GM18907 (cell line): ENCODE results near the gene PCDHGA1.
A peak's percentile ranks its signal among the peaks of the same experiment; 100 is the strongest.
"Not testable (repeated sequence)": the region's sequence is repeated elsewhere in the genome, so short reads cannot be mapped to it uniquely, and the experiment has no call there.

Experiments
- ATAC-seq: cut with Tn5 transposase; IDR thresholded peaks from one replicate; pipeline ENCODE4 v1.9.1; 2021; ENCODE audit warnings: mild to moderate bottlenecking, moderate library complexity; ENCODE audit not compliant: unreplicated experiment

Gene PCDHGA1

GRCh38 chr5:141382469-141383294, 52.4 kb downstream of the PCDHGA1 start, which contains the start of gene PCDHGA7:
PCDHGA7 (plus strand) TSS chr5:141382742; CDS start chr5:141382900, 158 bp downstream.
- ATAC-seq, result no peak

GRCh38 chr5:141383345-141383744, 53.0 kb downstream of the PCDHGA1 start:
- ATAC-seq, result no peak

DNA sequence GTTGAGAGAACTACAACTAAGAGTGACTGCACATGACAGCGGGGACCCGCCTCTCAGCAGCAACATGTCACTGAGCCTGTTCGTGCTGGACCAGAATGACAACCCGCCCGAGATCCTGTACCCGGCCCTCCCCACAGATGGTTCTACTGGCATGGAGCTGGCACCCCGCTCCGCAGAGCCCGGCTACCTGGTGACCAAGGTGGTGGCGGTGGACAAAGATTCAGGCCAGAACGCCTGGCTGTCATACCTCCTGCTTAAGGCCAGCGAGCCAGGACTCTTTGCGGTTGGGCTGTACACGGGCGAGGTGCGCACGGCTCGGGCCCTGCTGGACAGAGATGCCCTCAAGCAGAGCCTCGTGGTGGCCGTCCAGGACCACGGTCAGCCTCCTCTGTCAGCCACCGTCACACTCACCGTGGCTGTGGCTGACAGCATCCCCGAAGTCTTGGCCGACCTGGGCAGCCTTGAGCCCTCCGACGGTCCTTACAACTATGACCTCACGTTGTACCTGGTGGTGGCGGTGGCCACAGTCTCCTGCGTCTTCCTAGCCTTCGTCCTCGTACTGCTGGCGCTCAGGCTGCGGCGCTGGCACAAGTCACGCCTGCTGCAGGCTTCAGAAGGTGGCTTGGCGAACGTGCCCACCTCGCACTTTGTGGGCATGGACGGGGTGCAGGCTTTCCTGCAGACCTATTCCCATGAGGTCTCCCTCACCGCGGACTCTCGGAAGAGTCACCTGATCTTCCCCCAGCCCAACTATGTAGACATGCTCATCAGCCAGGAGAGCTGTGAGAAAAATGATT, 54.4 kb downstream of the PCDHGA1 start:
- no peak for ATAC-seq

- ATAC-seq, result not testable (repeated sequence)
These were observed 57.4 kb downstream of the PCDHGA1 start, which contains the start of gene PCDHGB4 for GRCh38 chr5:141387557-141388311. PCDHGB4 (plus strand) TSS chr5:141387698; CDS start chr5:141387885, 187 bp downstream.

DNA sequence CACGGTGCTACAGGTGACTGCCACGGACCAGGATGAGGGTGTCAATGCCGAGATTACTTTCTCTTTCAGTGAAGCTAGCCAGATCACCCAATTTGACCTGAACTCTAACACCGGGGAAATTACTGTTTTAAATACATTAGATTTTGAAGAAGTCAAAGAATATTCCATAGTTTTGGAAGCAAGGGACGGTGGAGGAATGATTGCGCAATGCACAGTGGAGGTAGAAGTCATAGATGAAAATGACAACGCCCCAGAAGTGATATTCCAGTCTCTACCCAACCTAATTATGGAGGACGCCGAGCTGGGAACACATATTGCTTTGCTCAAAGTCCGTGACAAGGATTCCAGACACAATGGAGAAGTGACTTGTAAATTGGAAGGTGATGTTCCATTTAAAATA, 58.3 kb downstream of the PCDHGA1 start:
- ATAC-seq, result no peak

GRCh38 chr5:141389153-141390042, 59.1 kb downstream of the PCDHGA1 start:
- ATAC-seq, result no peak

DNA sequence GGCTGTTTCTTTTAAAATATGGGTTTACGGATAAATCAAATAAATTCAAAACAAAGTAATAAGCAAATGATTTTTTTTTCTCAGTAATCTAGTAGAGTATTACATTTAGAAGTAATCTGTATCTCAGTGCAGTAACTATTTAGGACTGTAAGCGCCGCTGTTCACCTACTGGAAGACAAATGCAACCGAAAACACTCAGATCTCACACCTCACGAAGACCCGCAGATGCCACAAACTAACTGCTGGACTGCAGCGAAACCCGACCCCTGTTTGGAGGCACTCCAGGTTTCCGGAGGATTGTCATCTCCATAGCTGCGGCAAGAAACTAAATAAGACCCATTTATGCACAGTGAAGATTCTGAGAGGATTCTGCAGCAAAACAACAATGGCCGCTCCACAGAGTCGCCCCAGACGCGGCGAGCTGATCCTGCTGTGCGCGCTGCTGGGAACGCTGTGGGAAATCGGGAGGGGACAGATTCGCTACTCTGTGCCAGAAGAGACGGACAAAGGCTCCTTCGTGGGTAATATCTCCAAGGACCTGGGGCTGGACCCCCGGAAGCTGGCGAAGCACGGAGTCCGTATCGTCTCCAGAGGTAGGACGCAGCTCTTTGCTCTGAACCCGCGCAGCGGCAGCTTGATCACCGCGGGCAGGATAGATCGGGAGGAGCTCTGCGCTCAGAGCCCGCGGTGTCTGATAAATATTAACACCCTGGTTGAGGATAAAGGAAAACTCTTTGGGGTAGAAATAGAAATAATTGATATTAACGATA, 62.3 kb downstream of the PCDHGA1 start, which contains the start of gene PCDHGA8:
Gene PCDHGA8 (plus strand): TSS at position 205 of the 770 bp plus-strand sequence. CDS start 181 bp downstream, at position 386.
- ATAC-seq, result no peak

DNA sequence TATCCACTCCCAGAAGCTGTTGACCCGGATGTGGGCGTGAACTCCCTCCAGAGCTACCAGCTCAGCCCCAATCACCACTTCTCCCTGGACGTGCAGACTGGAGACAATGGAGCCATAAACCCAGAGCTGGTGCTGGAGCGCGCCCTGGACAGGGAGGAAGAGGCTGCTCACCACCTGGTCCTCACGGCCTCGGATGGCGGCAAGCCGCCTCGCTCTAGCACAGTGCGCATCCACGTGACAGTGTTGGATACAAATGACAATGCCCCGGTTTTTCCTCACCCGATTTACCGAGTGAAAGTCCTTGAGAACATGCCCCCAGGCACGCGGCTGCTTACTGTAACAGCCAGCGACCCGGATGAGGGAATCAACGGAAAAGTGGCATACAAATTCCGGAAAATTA, 63.0 kb downstream of the PCDHGA1 start:
- ATAC-seq, result no peak

GRCh38 chr5:141394401-141395187, 64.3 kb downstream of the PCDHGA1 start:
- not testable (repeated sequence) for ATAC-seq

DNA sequence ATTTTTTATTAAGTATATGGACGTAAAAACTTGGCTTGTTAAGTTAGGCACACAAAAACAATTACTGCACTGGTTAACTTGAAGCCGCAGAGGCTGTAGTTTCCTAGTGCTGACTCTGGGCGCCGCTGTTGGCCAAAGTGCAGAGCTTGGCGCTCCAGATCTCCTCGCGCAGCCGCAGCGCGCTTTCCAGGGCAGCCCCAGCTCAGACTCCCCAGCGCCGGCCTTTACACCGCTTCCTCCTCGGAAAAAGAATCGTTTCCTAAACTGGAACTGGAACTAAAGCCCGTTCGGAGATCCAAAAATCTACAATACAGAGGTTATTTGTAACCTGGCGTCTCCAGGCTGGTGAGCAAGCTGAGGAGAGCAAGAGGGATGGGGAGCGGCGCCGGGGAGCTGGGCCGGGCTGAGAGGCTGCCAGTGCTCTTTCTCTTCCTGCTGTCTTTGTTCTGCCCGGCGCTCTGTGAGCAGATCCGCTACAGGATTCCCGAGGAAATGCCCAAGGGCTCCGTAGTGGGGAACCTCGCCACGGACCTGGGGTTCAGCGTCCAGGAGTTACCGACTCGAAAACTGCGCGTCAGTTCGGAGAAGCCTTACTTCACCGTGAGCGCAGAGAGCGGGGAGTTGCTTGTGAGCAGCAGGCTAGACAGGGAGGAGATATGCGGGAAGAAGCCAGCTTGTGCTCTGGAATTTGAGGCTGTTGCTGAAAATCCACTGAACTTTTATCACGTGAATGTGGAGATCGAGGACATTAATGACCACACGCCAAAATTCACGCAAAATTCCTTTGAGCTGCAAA, 67.6 kb downstream of the PCDHGA1 start, which contains the start of gene PCDHGB5:
Gene PCDHGB5 (plus strand): TSS at position 192 of the 796 bp plus-strand sequence. CDS start 181 bp downstream, at position 373.
- peak; percentile 58 for ATAC-seq

GRCh38 chr5:141398608-141399007, 68.3 kb downstream of the PCDHGA1 start:
- no peak for ATAC-seq

- ATAC-seq, result no peak
These were observed 69.4 kb downstream of the PCDHGA1 start for GRCh38 chr5:141399555-141400258.

DNA sequence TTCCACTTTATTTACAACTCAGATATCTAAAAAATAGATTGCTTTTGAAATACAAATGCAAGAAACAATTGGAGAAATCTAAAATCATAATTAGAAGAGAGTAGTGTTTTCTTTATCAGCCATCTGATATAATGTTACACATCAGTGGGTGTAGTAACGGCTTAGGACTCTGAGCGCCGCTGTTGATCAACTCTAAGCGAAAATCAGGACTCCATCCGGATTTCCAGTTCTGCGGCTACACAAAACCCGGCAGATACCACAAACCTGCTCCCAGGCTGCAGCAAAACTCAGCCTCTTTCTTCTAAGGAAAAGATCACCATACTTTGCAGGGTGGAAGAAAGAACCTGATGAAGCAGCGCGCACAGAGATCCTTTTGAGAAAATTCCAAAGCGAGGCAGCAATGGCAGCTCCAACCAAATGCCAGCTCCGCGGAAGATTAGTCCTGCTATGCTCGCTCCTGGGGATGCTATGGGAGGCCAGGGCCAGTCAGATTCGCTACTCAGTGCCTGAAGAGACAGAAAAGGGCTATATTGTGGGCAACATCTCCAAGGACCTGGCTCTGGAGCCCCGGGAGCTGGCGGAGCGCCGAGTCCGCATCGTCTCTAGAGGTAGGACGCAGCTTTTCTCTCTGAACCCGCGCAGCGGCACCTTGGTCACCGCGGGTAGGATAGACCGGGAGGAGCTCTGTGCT, 72.4 kb downstream of the PCDHGA1 start, which contains the start of gene PCDHGA9:
Gene PCDHGA9 (plus strand): TSS at position 226 of the 691 bp plus-strand sequence. CDS start 175 bp downstream, at position 401.
- ATAC-seq, result no peak

GRCh38 chr5:141403387-141403786, 73.1 kb downstream of the PCDHGA1 start:
- no peak for ATAC-seq

- peak; percentile 67 for ATAC-seq
These were observed 77.6 kb downstream of the PCDHGA1 start, which contains the start of gene PCDHGB6 for GRCh38 chr5:141407790-141408505. PCDHGB6 (plus strand) TSS chr5:141408021; CDS start chr5:141408203, 182 bp downstream.
